Measurements from ENCODE around the gene KLHL42. TPM values are rescaled to one million over a fixed set of nuclear protein-coding genes. Genes with fewer than 3 reads are reported as not detected.

The KLHL42 gene
- total and polyA plus RNA-seq, 9 of the 15 experiments (the other 6 are each of a cell fraction or from before 2014, with no cell fraction given) = 1.5 to 11.8 (median 9.6) TPM

DNA sequence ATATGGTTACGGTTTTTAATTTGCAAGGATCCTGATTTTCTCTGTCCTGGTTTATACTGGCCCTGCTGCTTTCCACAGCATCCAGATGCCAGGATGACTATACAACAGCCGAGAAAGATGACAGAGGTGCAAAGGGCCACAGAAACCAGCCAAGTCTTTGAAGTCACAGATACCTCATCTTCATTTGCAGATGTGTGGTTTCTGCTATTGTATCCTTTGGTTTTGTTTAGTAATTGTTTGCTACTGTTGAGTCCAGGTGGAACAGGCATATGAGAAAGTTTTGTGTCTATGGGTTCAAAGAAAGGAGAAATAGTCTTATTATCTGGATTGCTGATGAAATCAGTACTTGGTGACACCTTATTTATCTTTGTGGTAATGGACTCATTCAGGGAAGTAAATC, 17.3 kb upstream of the KLHL42 start:
- Histone ChIP-seq H3K79me2 (ENCODE audit: control insufficient read depth, insufficient read depth, low read length) (no peaks in the 10 kb centered on the region), H3K4me1 (replicated peaks in 1 of 2; ENCODE audit: control insufficient read depth in 2 of 2, insufficient read depth in 2 of 2, low read length in 2 of 2) (no peaks in the 10 kb centered on the region), H3K36me3 (ENCODE audit: control insufficient read depth, insufficient read depth, low read length) (no peaks in the 10 kb centered on the region), H4K20me1 (replicated peaks; ENCODE audit: control insufficient read depth, insufficient read depth, low read length) (no peaks in the 10 kb centered on the region), H3K9me1 (ENCODE audit: control insufficient read depth, insufficient read depth, low read length) (no peaks in the 10 kb centered on the region), H3K4me2 (ENCODE audit: insufficient read depth, low read length) (no peak overlapping the region), H3K27me3 (ENCODE audit: control insufficient read depth in 2 of 2, insufficient read depth in 2 of 2, low read length in 2 of 2) (no peaks in the 10 kb centered on the region), H3K27ac (ENCODE audit: extremely low read depth, low read depth, low read length) (no peak overlapping the region), H3K9me3 (replicated peaks; ENCODE audit: control insufficient read depth, insufficient read depth, low read depth, low read length) (no peaks in the 10 kb centered on the region), H3K4me3 (no peak overlapping the region), H2AFZ (ENCODE audit: low read depth, low read length) (no peak overlapping the region), H3K9ac (ENCODE audit: insufficient read depth in 1 of 2, low read depth in 2 of 2, low read length in 2 of 2) (no peak overlapping the region)
- intact Hi-C loops (cut with micrococcal nuclease) (no loop called here), in situ Hi-C loops (cut with MboI) (no loop called here)
- no peak for DNase-seq (ENCODE audit: extremely low read depth in 1 of 4, low spot score in 3 of 4)
- FAIRE-seq = no peak
- 75% methylated on average over 2 of the region's 2 CpGs for WGBS (ENCODE audit: insufficient coverage, low coverage, missing lambda C conversion rate)
- no peak for ATAC-seq
- CTCF ChIA-PET (ENCODE audit: low intra/inter-chr PET ratio) = no interaction called here
- POLR2A ChIA-PET = no interaction called here
- BruUV-seq (replicated peaks) = no TSS peak
- TF ChIP-seq ZNF76 (CRISPR knock-in tag; IDR thresholded peaks at IDR 0.05; ENCODE audit: borderline replicate concordance) = no peak
- no peak for TF ChIP-seq NCOR1 (IDR thresholded peaks at IDR 0.05)
- no peak for TF ChIP-seq RCOR1 (IDR thresholded peaks at IDR 0.05; ENCODE audit: borderline replicate concordance in 1 of 2, low read depth in 2 of 2, low read length in 2 of 2)
- no peak for TF ChIP-seq HIVEP1 (CRISPR knock-in tag; IDR thresholded peaks at IDR 0.05)
- no peak for TF ChIP-seq BCLAF1 (IDR thresholded peaks at IDR 0.05; ENCODE audit: borderline replicate concordance in 1 of 2, control insufficient read depth in 1 of 2, low read depth in 2 of 2, low read length in 1 of 2)
- TF ChIP-seq, protein P1, sequence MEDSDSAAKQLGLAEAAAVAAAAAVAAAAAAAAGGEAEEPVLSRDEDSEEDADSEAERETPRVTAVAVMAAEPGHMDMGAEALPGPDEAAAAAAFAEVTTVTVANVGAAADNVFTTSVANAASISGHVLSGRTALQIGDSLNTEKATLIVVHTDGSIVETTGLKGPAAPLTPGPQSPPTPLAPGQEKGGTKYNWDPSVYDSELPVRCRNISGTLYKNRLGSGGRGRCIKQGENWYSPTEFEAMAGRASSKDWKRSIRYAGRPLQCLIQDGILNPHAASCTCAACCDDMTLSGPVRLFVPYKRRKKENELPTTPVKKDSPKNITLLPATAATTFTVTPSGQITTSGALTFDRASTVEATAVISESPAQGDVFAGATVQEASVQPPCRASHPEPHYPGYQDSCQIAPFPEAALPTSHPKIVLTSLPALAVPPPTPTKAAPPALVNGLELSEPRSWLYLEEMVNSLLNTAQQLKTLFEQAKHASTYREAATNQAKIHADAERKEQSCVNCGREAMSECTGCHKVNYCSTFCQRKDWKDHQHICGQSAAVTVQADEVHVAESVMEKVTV (CRISPR knock-in tag; IDR thresholded peaks at IDR 0.05) = no peak
- no peak for TF ChIP-seq ATF4 (CRISPR knock-in tag; IDR thresholded peaks at IDR 0.05)
- TF ChIP-seq, protein P2, sequence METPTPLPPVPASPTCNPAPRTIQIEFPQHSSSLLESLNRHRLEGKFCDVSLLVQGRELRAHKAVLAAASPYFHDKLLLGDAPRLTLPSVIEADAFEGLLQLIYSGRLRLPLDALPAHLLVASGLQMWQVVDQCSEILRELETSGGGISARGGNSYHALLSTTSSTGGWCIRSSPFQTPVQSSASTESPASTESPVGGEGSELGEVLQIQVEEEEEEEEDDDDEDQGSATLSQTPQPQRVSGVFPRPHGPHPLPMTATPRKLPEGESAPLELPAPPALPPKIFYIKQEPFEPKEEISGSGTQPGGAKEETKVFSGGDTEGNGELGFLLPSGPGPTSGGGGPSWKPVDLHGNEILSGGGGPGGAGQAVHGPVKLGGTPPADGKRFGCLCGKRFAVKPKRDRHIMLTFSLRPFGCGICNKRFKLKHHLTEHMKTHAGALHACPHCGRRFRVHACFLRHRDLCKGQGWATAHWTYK (CRISPR knock-in tag; IDR thresholded peaks at IDR 0.05) = no peak
- no peak for TF ChIP-seq COPS2 (conservative IDR thresholded peaks at IDR 0.05)
- no peak for TF ChIP-seq FOXJ3 (CRISPR knock-in tag; IDR thresholded peaks at IDR 0.05)
- TF ChIP-seq PCBP2 (IDR thresholded peaks at IDR 0.05; ENCODE audit: low read depth, low read length, poor library complexity, severe bottlenecking) = no peak
- no peak for TF ChIP-seq ZNF589 (CRISPR knock-in tag; IDR thresholded peaks at IDR 0.05; ENCODE audit: low read depth)
- TF ChIP-seq MTA3 (IDR thresholded peaks at IDR 0.05; ENCODE audit: borderline replicate concordance) = no peak
- no peak for TF ChIP-seq FOXK1 (CRISPR knock-in tag; IDR thresholded peaks at IDR 0.05; ENCODE audit: borderline replicate concordance)
- TF ChIP-seq, protein P3, sequence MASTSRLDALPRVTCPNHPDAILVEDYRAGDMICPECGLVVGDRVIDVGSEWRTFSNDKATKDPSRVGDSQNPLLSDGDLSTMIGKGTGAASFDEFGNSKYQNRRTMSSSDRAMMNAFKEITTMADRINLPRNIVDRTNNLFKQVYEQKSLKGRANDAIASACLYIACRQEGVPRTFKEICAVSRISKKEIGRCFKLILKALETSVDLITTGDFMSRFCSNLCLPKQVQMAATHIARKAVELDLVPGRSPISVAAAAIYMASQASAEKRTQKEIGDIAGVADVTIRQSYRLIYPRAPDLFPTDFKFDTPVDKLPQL (IDR thresholded peaks at IDR 0.05; ENCODE audit: extremely low read depth, insufficient read length) = no peak

All from K562 (cell line).